ENCODE results near the gene RGS18. TPM values are rescaled to one million over a fixed set of nuclear protein-coding genes. Genes with fewer than 3 reads are reported as not detected.
"Not testable (repeated sequence)": the region's sequence is repeated elsewhere in the genome, so short reads cannot be mapped to it uniquely, and the experiment has no call there.

RGS18 gene
- not detected in 2 replicates for total RNA-seq

DNA sequence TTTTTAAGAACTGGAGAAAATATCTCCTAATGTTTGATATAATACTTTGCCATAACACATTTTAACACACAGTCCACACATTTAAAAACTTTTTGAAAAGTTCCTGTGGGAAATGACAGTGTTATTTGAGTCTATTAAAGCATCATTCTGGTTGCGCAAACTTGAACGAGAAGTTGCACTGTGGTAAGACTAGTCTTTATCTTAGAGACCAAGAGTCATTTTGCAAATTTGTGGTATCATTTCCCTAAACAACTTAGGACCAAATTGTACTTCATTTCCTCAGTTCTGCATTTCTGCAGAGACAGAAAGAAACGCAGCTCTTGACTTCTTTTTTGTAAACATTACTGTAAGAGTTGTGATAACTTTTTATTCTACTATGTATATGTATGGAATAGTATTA is at the start of gene RGS18:
Gene RGS18, plus strand, starts transcription at position 282 of the 400 bp plus-strand sequence. CDS start 176 bp downstream, outside the sequence.
- no peak for DNase-seq (ENCODE audit: extremely low read depth, low read depth, low spot score)

- DNase-seq (ENCODE audit: extremely low read depth, low read depth, low spot score), result no peak
Measured at GRCh38 chr1:192109576-192109975, 48.7 kb upstream of the RGS18 start.

GRCh38 chr1:192115000-192115399 is 43.3 kb upstream of the RGS18 start:
- no peak for DNase-seq (ENCODE audit: extremely low read depth, low read depth, low spot score)

DNA sequence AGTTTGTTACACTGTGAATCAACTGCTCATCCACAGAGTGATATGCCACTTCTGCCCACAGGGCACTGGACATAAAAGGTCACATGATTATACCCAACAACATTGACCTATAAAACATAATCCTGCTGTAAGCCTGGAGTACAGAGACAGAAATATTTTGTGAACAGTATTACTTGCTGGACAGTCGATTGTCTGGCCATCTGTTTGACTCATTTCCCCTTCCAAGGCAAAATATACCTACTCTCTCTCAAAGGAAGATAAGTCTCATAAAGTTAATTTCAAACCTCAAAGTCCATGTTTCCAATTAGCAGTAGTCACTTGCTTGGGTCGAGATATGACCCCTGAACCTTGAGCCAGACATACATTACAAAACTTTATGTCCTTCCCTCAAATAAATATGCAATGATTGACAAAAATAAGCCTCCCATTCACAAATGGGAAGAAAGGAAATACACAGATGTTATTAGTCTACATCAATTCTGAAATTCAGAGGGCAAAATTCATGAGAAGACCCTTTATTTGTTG is 39.3 kb upstream of the RGS18 start:
- DNase-seq (ENCODE audit: extremely low read depth, low read depth, low spot score), result no peak

DNA sequence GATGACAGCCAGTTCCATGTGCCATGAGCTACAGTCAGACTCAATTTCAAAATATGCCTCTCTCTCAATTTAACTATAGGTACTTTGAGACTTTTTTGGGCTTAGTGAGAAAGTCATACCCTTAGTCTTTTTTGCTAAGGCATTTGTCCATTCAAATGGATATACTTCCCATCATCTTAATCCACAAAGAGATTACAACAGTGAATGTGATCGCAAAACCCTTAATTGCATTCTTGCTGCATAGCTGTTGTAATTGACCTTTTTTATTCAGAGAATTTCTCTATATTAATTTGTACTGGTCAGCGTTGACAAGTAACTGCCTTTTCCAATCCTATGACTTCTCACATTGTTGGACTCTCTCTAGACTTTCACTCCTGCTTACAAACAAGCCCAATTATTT is 38.6 kb upstream of the RGS18 start:
- no peak for DNase-seq (ENCODE audit: extremely low read depth, low read depth, low spot score)

DNA sequence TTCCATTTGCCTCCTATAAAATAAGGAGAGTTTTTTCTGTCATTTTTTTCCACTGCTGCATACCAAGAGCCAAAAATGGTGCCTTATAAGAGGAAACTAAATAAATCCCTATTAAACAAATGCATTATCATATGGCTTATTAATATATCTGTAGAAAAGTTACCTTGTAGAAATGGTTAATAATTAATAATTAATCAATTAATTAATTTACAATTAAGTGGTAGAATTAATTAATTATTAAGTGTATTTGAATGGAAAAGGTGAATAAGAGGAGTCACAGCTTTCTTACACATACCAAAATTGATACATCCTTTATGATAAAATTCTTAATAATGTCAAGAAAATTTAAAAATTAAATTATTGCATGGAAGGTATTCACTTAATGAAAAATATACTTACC is 35.6 kb upstream of the RGS18 start:
- no peak for DNase-seq (ENCODE audit: extremely low read depth, low read depth, low spot score)

- no peak for DNase-seq (ENCODE audit: extremely low read depth, low read depth, low spot score)
Measured at GRCh38 chr1:192123212-192123611, 35.0 kb upstream of the RGS18 start.

DNA sequence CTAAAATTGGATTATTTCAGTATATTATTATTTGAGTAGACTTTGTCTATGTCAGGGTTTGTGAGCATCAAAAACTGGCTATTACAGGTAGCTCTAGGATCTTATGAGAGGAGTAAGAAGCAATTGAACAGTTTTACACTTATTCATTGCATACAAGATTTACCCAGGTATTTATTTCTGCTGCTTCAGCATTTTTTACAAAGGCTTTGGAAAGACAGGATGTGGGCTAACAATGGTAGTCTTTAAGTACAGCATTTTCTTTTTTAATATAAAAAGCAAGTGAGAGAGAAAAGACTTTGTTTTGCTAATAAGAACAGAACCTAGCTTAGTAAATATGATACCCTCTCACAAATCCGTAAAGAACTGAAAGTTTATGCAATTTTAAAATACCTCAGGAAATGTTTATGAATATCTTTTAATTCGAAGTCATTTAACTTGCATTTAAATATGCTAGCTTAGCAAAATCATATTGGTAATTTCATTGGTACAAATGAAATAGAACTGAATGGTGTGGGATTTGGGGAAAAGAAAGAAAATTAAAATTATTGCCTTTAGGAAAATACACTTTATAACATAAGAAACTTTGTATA is 32.1 kb upstream of the RGS18 start:
- DNase-seq (ENCODE audit: extremely low read depth, low read depth, low spot score), result no peak

GRCh38 chr1:192130175-192130574 is 28.1 kb upstream of the RGS18 start:
- no peak for DNase-seq (ENCODE audit: extremely low read depth, low read depth, low spot score)

DNA sequence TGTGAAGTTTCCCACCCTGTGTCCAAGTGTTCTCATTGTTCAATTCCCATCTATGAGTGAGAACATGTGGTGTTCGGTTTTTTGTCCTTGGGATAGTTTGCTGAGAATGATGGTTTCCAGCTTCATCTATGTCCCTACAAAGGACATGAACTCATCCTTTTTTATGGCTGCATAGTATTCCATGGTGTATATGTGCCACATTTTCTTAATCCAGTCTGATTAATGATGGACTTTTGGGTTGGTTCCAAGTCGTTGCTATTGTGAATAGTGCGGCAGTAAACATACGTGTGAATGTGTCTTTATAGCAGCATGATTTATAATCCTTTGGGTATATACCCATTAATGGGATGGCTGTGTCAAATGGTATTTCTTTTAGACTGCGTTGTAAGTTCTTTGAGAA is 27.4 kb upstream of the RGS18 start:
- DNase-seq (ENCODE audit: extremely low read depth, low read depth, low spot score), result not testable (repeated sequence)

DNA sequence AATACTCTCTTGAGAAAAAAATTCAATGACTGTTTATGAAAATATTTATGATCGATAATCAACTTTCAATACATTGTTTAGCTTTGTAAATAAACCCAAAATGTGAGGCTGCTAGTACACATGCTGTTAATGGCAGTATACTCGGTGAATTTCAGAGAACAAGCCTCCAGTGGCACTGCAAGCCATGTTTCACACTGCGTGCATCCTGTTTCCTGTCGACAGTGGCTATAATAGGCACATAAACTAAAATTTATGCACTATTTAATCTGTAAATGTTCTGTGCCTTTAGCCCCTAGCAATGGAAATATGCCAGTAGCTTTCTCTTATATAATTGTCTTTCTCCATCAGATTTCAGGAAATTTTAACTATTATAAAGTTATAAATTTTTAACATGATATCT is 26.3 kb upstream of the RGS18 start:
- DNase-seq (ENCODE audit: extremely low read depth, low read depth, low spot score), result no peak

- DNase-seq (ENCODE audit: extremely low read depth, low read depth, low spot score), result peak; percentile 20
Measured at GRCh38 chr1:192133350-192133926, 24.8 kb upstream of the RGS18 start.

DNA sequence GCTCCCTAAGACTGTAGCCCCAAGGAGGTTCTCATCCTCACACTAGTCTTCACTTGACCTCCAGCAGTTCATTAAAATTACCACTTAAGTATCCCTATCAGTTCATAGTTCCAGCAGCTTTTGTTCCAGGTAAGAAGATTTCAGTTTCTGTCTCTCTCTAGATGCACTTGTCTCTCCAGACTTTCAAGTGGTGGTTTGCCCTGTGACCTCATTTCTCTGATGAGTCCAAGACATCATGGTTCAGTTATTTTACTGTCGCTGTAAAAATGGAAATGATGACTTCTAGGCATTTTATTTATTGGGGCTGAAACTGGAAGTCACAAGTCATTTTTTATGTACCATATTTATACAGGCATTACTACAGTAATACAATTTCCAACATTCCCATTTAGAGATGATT is 17.9 kb upstream of the RGS18 start:
- DNase-seq (ENCODE audit: extremely low read depth, low read depth, low spot score), result no peak

DNA sequence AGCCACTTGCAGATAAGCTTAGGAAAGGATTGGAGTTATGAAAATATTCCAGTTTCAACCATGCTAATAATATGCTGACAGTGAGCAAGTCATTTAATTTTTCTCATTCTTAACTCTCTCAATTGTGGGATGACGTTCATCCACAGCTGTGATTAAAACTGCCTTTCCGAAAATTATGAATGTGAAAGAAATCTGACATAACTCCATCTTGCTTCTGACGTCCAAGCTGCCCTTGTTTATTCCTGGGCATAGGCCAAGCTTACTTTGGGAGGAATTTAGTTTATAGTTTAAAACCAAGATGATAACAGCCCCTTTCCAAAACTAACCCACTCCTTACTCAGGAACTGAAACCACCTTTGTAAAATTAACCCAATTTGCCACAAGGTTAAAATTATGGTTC is 11.0 kb upstream of the RGS18 start:
- no peak for DNase-seq (ENCODE audit: extremely low read depth, low read depth, low spot score)

GRCh38 chr1:192147696-192148095 is 10.6 kb upstream of the RGS18 start:
- DNase-seq (ENCODE audit: extremely low read depth, low read depth, low spot score), result no peak

GRCh38 chr1:192151176-192151575 is 7.1 kb upstream of the RGS18 start:
- DNase-seq (ENCODE audit: extremely low read depth, low read depth, low spot score), result no peak

DNA sequence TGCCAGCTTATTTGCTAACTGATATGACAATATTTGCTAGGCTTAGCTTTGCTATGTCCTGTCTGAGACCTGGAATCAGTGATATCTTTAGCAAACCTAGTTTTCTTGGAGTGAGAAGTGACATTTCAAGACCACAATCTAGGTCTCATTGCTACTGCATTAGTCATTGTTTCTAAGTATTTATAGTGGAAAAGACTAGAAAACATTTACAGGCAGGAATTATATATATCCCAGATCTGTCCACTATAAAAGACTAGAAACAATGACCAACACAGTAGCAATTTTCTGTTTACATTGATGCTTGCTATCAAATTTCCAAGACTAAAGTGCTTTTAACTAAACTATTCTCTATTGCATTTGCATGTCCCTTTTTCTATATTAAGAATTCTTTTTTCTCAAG is 5.0 kb upstream of the RGS18 start:
- no peak for DNase-seq (ENCODE audit: extremely low read depth, low read depth, low spot score)

DNA sequence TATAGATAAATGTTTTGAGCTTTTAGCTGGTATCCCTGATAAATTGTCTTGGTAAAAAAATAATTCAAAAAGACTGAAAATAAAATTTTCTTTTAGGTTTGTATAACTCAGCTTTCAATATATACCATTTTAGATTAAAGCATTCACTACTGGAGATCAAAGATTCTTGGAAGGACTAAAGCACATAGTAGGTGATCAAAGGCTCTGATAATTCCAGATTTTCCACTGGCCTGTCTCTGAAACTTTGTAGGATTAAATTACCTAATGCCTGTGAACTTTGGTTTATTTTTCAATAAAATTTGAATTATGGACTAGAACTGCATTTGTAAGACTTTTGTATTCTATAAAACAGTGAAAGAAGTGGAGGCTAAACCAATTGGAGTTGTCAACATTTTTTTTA is 1.2 kb upstream of the RGS18 start:
- DNase-seq (ENCODE audit: extremely low read depth, low read depth, low spot score), result no peak

DNA sequence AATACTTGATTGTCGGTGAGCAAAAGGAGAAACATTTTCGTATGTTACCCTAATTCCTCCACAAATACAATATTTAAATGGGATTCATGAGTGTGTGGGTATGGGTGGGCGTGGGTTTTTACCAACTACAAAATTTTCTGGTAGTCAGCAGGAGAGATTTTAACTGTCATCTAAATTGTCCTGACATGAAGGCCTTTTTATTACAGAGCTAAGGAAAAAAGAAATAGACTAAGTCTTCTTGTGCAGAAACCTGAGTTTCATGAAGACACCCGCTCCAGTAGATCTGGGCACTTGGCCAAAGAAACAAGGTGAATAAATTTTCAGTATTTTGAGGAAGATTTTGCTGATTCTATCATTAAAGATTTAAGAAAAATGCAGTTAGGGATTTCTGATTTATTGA is 752 bp downstream of the RGS18 start:
- no peak for DNase-seq (ENCODE audit: extremely low read depth, low read depth, low spot score)

DNA sequence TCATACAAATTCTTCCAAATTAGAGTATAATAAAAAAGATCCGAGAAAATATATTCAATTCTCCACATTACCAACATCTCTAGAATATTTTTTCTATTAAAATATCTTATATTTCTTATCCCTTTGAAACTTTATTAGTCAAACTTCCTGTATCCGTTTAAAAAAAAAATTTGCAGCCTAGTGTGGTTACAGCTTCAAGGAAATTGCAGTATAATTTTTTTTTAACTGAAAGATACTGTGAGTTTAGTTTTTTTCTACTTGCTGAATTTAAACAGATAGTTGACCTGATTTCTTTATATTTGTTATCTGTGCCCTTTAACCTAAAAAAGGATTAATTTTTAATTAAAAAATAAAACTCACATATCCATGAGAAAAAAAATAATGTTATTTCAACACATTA is 1.5 kb downstream of the RGS18 start:
- no peak for DNase-seq (ENCODE audit: extremely low read depth, low read depth, low spot score)

- no peak for DNase-seq (ENCODE audit: extremely low read depth, low read depth, low spot score)
Measured at GRCh38 chr1:192160196-192160595, 1.9 kb downstream of the RGS18 start.

DNA sequence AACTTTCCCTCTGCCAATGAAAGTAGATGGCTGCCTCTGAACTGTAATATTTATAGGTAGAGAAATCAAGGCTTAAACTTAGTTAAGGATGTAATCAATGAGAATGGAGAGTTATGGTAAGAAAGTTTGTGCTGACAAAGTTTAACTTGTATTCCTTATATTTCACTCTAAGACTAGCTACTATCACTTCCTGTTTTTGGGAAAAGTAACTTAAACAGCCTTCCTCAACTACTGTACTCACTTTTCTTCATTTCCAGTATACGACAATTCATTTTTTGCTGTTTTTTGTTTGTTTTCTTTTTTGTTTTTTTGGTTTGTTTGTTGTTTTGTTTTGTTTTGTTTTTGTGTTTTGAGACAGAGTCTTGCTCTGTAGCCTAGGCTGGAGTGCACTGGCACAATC is 3.7 kb downstream of the RGS18 start:
- no peak for DNase-seq (ENCODE audit: extremely low read depth, low read depth, low spot score)

GRCh38 chr1:192162376-192162775 is 4.1 kb downstream of the RGS18 start:
- DNase-seq (ENCODE audit: extremely low read depth, low read depth, low spot score), result no peak

All from glomerular endothelial cell (primary cell).